NCI-H128 (cell line): ENCODE results near the gene IL17RE.
"Not testable (repeated sequence)": the region's sequence is repeated elsewhere in the genome, so short reads cannot be mapped to it uniquely, and the experiment has no call there.

ENCODE experiments used
- DNase-seq: peaks from one replicate; lab custom pipeline; 2025; ENCODE audit not compliant: unreplicated experiment; lab: John Stamatoyannopoulos, UW

Gene IL17RE

GRCh38 chr3:9932843-9933560 is 30.4 kb downstream of the IL17RE start:
- peak; percentile 57 for DNase-seq

DNA sequence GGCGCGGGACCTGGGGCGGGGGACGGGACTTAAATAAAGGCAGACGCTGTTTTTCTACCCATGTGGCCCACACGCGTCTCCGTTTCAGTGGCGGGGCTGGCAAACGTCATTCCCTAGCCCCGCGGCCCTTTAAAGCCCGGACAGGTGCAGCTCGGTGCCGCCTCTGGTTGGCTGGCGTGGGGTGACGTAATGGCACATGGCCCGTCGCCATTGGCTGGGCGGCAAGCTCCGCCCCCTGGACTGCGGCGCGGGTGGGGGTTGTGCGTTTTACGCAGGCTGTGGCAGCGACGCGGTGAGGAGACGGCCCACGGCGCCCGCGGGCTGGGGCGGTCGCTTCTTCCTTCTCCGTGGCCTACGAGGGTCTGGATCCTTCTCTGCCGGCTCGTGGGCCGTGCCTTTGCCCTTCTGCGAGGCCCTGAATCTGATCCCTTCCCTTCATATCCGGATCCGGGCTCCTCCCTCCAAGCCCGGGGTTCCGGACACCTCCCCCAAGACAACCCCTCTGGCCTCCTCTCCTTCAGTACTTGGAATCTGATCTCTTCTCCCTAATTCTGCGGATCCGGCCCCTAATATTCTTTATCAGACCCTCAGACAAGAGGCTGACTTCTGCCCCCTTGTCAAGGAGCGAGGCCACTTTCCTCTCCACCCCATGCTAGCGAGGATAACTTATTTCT is 31.1 kb downstream of the IL17RE start, which contains the start of gene CRELD1:
TSS of gene CRELD1 (plus strand) at position 274 of the 674 bp plus-strand sequence. CDS start 605 bp downstream, outside the sequence.
- DNase-seq, result peak; percentile 77

- no peak for DNase-seq
These were observed 31.6 kb downstream of the IL17RE start for GRCh38 chr3:9934235-9934621.

DNA sequence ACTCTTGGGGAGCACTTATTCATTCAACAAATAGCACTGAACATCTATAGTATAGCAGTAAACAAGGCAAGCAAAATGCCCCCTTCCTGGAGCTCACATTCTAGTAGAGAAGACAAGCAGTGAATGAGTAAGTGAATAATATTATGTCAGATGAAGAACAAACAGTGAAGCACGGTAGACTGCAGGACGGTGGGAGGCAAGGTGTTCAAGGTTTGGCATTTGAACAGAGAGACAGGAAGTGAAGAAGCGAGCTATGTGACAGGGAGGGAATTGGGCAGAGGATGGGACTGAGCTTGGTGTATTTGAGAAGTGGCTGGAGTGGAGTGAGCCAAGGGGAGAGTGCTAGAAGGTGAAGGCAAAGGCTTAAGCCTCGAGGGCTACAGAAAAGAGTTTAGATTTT is 32.3 kb downstream of the IL17RE start:
- no peak for DNase-seq

DNA sequence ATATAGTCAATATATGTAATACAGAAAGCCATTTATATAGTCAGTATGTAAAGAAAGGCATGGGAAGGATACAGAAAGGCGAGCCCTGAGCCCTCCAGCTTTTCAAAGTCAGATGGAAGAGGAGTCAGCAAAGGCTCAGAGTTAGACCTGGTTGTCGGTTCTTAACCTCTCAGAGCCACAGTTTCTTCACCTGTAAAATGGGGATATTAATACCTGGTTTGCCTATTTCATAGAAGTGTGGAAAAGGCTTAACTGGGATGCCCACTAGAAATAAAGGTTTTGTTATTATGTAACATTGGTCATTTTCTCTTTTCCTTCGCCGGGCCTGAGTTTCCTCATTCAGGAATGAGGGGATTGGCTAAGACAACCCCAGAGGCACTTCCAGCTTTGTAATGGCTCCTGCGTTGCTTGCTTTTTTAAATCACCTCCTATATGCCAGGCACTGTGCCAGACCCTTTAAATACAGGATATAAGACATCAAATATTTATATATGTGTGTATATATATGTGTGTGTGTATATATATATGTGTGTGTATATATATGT is 33.4 kb downstream of the IL17RE start:
- no peak for DNase-seq

DNA sequence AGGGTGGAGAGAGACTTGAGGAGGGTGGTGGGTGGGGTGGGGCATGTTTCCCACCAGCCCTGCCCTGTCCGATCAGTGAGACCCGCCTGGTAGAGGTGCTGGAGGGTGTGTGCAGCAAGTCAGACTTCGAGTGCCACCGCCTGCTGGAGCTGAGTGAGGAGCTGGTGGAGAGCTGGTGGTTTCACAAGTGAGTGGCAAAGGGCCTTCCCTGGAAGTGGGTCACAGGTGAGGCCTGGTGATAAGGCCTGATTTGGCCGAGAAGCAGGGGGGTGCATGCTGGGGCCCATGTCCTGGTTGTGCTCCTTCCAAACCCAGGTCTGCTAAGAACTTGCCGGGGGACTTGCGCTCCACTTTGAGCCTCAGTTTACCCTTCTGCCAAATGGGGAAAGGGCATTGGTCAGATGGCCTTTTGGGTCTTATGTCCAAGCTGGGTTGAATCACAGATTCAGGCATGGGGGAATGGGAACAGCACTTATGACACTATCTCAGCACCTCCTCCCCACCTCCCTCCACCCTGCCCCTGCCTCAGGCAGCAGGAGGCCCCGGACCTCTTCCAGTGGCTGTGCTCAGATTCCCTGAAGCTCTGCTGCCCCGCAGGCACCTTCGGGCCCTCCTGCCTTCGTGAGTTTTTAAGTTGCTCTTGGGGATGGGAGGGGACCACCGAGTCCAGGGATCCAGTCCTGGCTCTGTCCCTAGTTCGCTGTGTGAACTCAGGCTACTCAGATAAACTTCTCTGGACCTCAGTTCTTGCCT is 35.0 kb downstream of the IL17RE start:
- DNase-seq, result no peak

DNA sequence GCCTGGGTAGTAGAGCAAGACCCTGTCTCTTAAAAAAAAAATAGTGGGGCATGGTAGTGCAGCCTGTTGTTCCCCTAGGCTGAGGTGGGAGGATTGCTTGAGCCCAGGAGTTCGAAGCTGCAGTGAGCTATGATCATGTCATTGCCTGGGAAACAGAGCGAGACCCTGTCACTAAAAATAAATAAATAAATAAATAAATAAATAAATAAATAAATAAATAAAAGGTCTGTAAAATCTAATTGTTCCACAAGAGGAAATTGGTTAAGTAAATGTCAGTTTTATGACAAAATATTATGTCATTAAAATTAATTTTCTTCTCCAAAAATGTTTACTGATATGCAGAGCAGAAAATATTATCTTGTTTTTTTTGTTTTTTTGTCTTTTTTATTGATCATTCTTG is 36.3 kb downstream of the IL17RE start:
- no peak for DNase-seq

GRCh38 chr3:9939906-9940305 is 37.3 kb downstream of the IL17RE start:
- not testable (repeated sequence) for DNase-seq

DNA sequence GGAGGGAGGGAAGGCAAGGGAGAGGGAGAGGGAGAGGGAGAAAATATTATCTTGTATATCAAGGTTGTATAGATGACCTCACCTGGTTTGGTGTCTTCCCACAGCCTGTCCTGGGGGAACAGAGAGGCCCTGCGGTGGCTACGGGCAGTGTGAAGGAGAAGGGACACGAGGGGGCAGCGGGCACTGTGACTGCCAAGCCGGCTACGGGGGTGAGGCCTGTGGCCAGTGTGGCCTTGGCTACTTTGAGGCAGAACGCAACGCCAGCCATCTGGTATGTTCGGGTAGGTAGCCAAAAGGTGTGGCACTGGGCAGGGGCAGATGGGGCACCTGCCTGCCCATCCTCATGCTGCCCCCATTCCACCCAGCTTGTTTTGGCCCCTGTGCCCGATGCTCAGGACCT is 38.1 kb downstream of the IL17RE start:
- DNase-seq, result no peak

GRCh38 chr3:9942164-9942563 is 39.5 kb downstream of the IL17RE start:
- no peak for DNase-seq

DNA sequence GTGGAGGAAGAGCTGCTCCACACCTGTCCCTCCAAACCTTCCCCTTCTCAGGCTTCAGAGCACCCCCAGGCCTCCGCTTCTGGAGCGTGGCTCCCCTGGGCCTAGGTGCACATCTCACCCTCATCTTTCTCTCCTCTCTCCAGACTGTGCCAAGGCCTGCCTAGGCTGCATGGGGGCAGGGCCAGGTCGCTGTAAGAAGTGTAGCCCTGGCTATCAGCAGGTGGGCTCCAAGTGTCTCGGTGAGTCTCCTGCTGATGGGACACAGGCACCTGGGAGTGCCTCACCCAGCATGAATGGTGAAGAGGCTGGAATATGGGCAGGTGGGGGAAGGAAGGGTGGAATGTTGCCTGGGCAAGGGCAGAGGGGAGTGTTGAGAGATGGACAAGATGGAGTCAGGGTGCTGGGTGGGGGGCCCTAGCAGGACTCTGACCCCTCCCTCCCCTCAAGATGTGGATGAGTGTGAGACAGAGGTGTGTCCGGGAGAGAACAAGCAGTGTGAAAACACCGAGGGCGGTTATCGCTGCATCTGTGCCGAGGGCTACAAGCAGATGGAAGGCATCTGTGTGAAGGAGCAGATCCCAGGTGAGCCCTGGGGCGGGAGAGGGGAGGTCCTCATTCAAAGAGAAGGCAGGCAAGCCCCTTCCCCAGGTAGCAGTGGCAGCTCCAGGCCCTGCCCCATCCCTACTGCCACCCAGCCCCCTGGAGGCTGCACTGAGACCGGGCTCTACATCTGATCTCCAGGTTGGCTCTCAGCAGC is 40.5 kb downstream of the IL17RE start:
- no peak for DNase-seq

DNA sequence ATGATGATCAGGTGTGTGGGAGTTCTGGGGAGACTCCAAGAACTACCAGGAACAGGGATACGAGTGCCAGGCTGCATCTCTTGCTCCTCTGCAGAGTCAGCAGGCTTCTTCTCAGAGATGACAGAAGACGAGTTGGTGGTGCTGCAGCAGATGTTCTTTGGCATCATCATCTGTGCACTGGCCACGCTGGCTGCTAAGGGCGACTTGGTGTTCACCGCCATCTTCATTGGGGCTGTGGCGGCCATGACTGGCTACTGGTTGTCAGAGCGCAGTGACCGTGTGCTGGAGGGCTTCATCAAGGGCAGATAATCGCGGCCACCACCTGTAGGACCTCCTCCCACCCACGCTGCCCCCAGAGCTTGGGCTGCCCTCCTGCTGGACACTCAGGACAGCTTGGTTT is 41.6 kb downstream of the IL17RE start:
- no peak for DNase-seq

GRCh38 chr3:9945358-9945757 is 42.7 kb downstream of the IL17RE start:
- DNase-seq, result no peak

GRCh38 chr3:9946112-9947024 is 43.7 kb downstream of the IL17RE start:
- DNase-seq, result peak; percentile 16

GRCh38 chr3:9947025-9947995 is 44.7 kb downstream of the IL17RE start:
- no peak for DNase-seq

DNA sequence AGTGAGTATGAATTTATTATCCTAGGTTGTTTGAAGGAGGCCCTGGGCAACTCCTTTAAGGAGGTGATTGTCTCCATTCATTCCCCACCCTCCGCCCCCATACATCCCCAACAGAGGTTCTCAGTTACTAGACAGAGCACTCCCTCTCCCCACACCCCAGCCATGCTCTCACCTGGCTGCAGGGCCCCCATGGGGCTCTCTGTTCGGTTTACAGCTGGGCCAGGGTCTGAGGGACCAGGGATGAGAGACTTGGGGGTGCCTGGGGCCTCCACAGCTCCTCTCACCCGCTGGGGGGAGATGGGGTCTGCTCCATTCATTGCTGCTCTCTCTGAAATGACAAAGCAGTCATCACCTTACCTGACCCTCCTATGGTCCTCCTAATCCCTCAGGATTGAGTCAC is 45.9 kb downstream of the IL17RE start:
- no peak for DNase-seq

GRCh38 chr3:9949115-9949514 is 46.5 kb downstream of the IL17RE start:
- DNase-seq, result no peak

GRCh38 chr3:9949626-9950025 is 47.0 kb downstream of the IL17RE start:
- DNase-seq, result no peak

GRCh38 chr3:9951126-9951525 is 48.5 kb downstream of the IL17RE start:
- no peak for DNase-seq
